Measurements from ENCODE around the gene STRBP. TPM values are rescaled to one million over a fixed set of nuclear protein-coding genes. Genes with fewer than 3 reads are reported as not detected.

The STRBP gene
- total RNA-seq, 2 donors from 2014 or later = 20.1 to 24.5 TPM

GRCh38 chr9:123232332-123232731, 36.1 kb downstream of the STRBP start:
- H3K36me3 ChIP-seq = no peaks in the 10 kb centered on the region
- no peak for TF ChIP-seq POLR2A (IDR thresholded peaks at IDR 0.05)
- TF ChIP-seq CTCF (IDR thresholded peaks at IDR 0.05) = no peak
- TF ChIP-seq POLR2AphosphoS5 (IDR thresholded peaks at IDR 0.05) = no peak
- no peaks in the 10 kb centered on the region for H3K27me3 ChIP-seq (replicated peaks; ENCODE audit: insufficient read depth)
- H3K4me1 ChIP-seq (replicated peaks) = no peaks in the 10 kb centered on the region
- no peak overlapping the region for H3K27ac ChIP-seq
- no peak for DNase-seq (ENCODE audit: low spot score)
- intact Hi-C loops (cut with DNase I) = no loop called here
- no peak overlapping the region for H3K4me3 ChIP-seq
- WGBS = 85% methylated on average over 3 of the region's 3 CpGs
- H3K9me3 ChIP-seq = no peaks in the 10 kb centered on the region

GRCh38 chr9:123231421-123231820, 37.0 kb downstream of the STRBP start:
- WGBS = 92% methylated on average over 1 of the region's 1 CpG
- H3K27me3 ChIP-seq (replicated peaks; ENCODE audit: insufficient read depth) = no peaks in the 10 kb centered on the region
- no peak overlapping the region for H3K27ac ChIP-seq
- no peaks in the 10 kb centered on the region for H3K4me1 ChIP-seq (replicated peaks)
- H3K4me3 ChIP-seq = no peak overlapping the region
- H3K36me3 ChIP-seq = no peaks in the 10 kb centered on the region
- no peak for DNase-seq (ENCODE audit: low spot score)
- intact Hi-C loops (cut with DNase I) = no loop called here
- H3K9me3 ChIP-seq = no peaks in the 10 kb centered on the region
- TF ChIP-seq CTCF (IDR thresholded peaks at IDR 0.05) = no peak
- TF ChIP-seq POLR2AphosphoS5 (IDR thresholded peaks at IDR 0.05) = no peak
- no peak for TF ChIP-seq POLR2A (IDR thresholded peaks at IDR 0.05)

- Histone ChIP-seq H3K27ac (no peak overlapping the region), H3K27me3 (replicated peaks; ENCODE audit: insufficient read depth) (no peaks in the 10 kb centered on the region), H3K36me3 (no peaks in the 10 kb centered on the region), H3K9me3 (no peaks in the 10 kb centered on the region), H3K4me3 (no peak overlapping the region), H3K4me1 (replicated peaks) (no peaks in the 10 kb centered on the region)
- intact Hi-C loops (cut with DNase I) = loop anchor here (5.0 kb wide), 1 partner anchor 127 kb away; no protein-coding TSS in a partner anchor
- 89% methylated on average over 4 of the region's 4 CpGs for WGBS
- DNase-seq (ENCODE audit: low spot score) = no peak
- TF ChIP-seq CTCF (IDR thresholded peaks at IDR 0.05) (no peak), POLR2AphosphoS5 (IDR thresholded peaks at IDR 0.05) (no peak), POLR2A (IDR thresholded peaks at IDR 0.05) (no peak)
Observed at GRCh38 chr9:123228967-123229366, 39.4 kb downstream of the STRBP start.

GRCh38 chr9:123225995-123226394, 42.4 kb downstream of the STRBP start:
- WGBS = 84% methylated on average over 4 of the region's 4 CpGs
- no peaks in the 10 kb centered on the region for H3K36me3 ChIP-seq
- H3K4me1 ChIP-seq (replicated peaks) = no peaks in the 10 kb centered on the region
- H3K4me3 ChIP-seq = no peak overlapping the region
- no peaks in the 10 kb centered on the region for H3K9me3 ChIP-seq
- DNase-seq (ENCODE audit: low spot score) = no peak
- no peak overlapping the region for H3K27ac ChIP-seq
- intact Hi-C loops (cut with DNase I) = loop anchor here (5.0 kb wide), 1 partner anchor 124 kb away; no protein-coding TSS in a partner anchor
- H3K27me3 ChIP-seq (replicated peaks; ENCODE audit: insufficient read depth) = no peaks in the 10 kb centered on the region
- no peak for TF ChIP-seq CTCF (IDR thresholded peaks at IDR 0.05)
- no peak for TF ChIP-seq POLR2A (IDR thresholded peaks at IDR 0.05)
- no peak for TF ChIP-seq POLR2AphosphoS5 (IDR thresholded peaks at IDR 0.05)

GRCh38 chr9:123225374-123225813, 43.0 kb downstream of the STRBP start:
- no peaks in the 10 kb centered on the region for H3K36me3 ChIP-seq
- no peaks in the 10 kb centered on the region for H3K4me1 ChIP-seq (replicated peaks)
- no peaks in the 10 kb centered on the region for H3K9me3 ChIP-seq
- 42% methylated on average over 4 of the region's 4 CpGs for WGBS
- H3K4me3 ChIP-seq = no peak overlapping the region
- no peak overlapping the region for H3K27ac ChIP-seq
- TF ChIP-seq CTCF (IDR thresholded peaks at IDR 0.05) = peak in 3 of 4 experiments; percentile 43 to 53 (median 48)
- no peak for TF ChIP-seq POLR2A (IDR thresholded peaks at IDR 0.05)
- no peaks in the 10 kb centered on the region for H3K27me3 ChIP-seq (replicated peaks; ENCODE audit: insufficient read depth)
- intact Hi-C loops (cut with DNase I) = loop anchor here (5.0 kb wide), 1 partner anchor 123 kb away; no protein-coding TSS in a partner anchor
- peak; percentile 32 for DNase-seq (ENCODE audit: low spot score)

All from prostate gland (tissue), 2 donors.